ENCODE measurements around the gene GPNMB. TPM values are rescaled to one million over a fixed set of nuclear protein-coding genes. Genes with fewer than 3 reads are reported as not detected.

Gene GPNMB
- total and polyA plus RNA-seq, 2 of the 13 experiments (the other 11 are each of a cell fraction or from before 2014, with no cell fraction given), result 1.1 to 1.6 TPM

DNA sequence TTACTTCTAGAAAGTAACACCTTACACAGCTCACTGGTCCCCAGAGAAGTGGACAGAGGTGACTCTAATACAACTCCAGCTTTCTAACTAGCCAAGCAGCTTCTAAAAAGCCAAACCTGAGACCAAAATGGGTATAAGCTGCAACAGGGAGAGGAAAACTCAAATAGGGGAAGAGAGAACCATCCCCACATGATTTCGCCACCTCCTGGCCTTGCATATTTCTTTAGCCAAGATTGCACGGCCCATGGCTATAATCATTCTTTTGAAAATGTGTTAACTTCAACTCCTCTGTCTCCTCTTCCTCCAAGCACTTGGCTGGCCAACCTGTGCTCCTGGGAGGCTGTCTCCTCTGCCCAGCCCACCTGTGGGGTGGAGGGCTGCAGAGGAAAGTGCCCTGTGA lies 36.1 kb upstream of the GPNMB start:
- no peak for FAIRE-seq
- Histone ChIP-seq H3K27me3 (ENCODE audit: control insufficient read depth in 1 of 2, insufficient read depth in 2 of 2, low read length in 2 of 2) (0 out of 5 replicates have a peak, but pooled peaks cover 0 to 5% of the 10 kb centered on the region in 2 experiments), H2AFZ (ENCODE audit: low read length) (no peak overlapping the region), H3K4me1 (ENCODE audit: insufficient read depth, low read length) (peaks cover 36% of the 10 kb centered on the region), H3K36me3 (replicated peaks in 1 of 2; ENCODE audit: control insufficient read depth in 1 of 2, insufficient read depth in 2 of 2, low read length in 2 of 2) (no peaks in the 10 kb centered on the region), H4K20me1 (ENCODE audit: insufficient read depth, low read length) (no peaks in the 10 kb centered on the region), H3K4me3 (replicated peaks in 1 of 3; ENCODE audit: insufficient read depth in 1 of 3, low read depth in 2 of 3, low read length in 3 of 3) (no peak overlapping the region), H3K9me3 (ENCODE audit: low read length) (no peaks in the 10 kb centered on the region), H3K27ac (ENCODE audit: extremely low read length, insufficient read depth, low read length) (no peak overlapping the region), H3K9ac (ENCODE audit: insufficient read depth, low read depth, low read length) (no peak overlapping the region), H3K79me2 (ENCODE audit: insufficient read depth, low read length) (no peaks in the 10 kb centered on the region), H3K4me2 (ENCODE audit: low read depth, low read length) (no peak overlapping the region)
- BruUV-seq (replicated peaks), result no TSS peak
- intact Hi-C loops (cut with micrococcal nuclease; ENCODE audit: unreplicated experiment) (no loop called here), in situ Hi-C loops (cut with HindIII; ENCODE audit: extremely low pct_ligation_motif_present, low pct_unique_long_range_greater_than_20kb) (no loop called here)
- DNase-seq (ENCODE audit: low spot score), result no peak
- ATAC-seq, result no peak
- CTCF ChIA-PET (ENCODE audit: low intra/inter-chr PET ratio, low total read pairs), result no interaction called here
- POLR2A ChIA-PET, result interaction anchor here (0.7 kb wide), 1 partner anchor 335 kb away, joined by 5 read pairs; no protein-coding TSS in a partner anchor
- WGBS (ENCODE audit: low lambda C conversion rate), result 43% methylated on average over 2 of the region's 2 CpGs
- TF ChIP-seq, protein P1, sequence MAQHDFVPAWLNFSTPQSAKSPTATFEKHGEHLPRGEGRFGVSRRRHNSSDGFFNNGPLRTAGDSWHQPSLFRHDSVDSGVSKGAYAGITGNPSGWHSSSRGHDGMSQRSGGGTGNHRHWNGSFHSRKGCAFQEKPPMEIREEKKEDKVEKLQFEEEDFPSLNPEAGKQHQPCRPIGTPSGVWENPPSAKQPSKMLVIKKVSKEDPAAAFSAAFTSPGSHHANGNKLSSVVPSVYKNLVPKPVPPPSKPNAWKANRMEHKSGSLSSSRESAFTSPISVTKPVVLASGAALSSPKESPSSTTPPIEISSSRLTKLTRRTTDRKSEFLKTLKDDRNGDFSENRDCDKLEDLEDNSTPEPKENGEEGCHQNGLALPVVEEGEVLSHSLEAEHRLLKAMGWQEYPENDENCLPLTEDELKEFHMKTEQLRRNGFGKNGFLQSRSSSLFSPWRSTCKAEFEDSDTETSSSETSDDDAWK (CRISPR knock-in tag; IDR thresholded peaks at IDR 0.05), result no peak
- no peak for TF ChIP-seq FOXO1 (CRISPR knock-in tag; IDR thresholded peaks at IDR 0.05)
- TF ChIP-seq HOXD1 (CRISPR knock-in tag; IDR thresholded peaks at IDR 0.05), result no peak
- peak; percentile 67; the same call in 1 of the 2 replicates for TF ChIP-seq RBAK (CRISPR knock-in tag; IDR thresholded peaks at IDR 0.05)

- 60% methylated on average over 11 of the region's 11 CpGs for whole genome bisulfite sequencing (ENCODE audit: low lambda C conversion rate)
- H3K9ac ChIP-seq (ENCODE audit: insufficient read depth, low read depth, low read length), result no peak overlapping the region
- POLR2A ChIA-PET, result no interaction called here
- H3K27ac ChIP-seq (ENCODE audit: extremely low read length, insufficient read depth, low read length), result no peak overlapping the region
- in situ Hi-C loops (cut with HindIII; ENCODE audit: extremely low pct_ligation_motif_present, low pct_unique_long_range_greater_than_20kb) (no loop called here), intact Hi-C loops (cut with micrococcal nuclease; ENCODE audit: unreplicated experiment) (no loop called here)
- ATAC-seq, result peak; percentile 36
- CTCF ChIA-PET (ENCODE audit: low intra/inter-chr PET ratio, low total read pairs), result no interaction called here
- no peaks in the 10 kb centered on the region for H3K36me3 ChIP-seq (replicated peaks in 1 of 2; ENCODE audit: control insufficient read depth in 1 of 2, insufficient read depth in 2 of 2, low read length in 2 of 2)
- no peaks in the 10 kb centered on the region for H3K79me2 ChIP-seq (ENCODE audit: insufficient read depth, low read length)
- no peak for DNase-seq (ENCODE audit: low spot score)
- FAIRE-seq, result no peak
- TF ChIP-seq GABPA (IDR thresholded peaks at IDR 0.05; ENCODE audit: low read depth, low read length) (no peak), GABPA (CRISPR knock-in tag; IDR thresholded peaks at IDR 0.05; ENCODE audit: low read depth) (no peak), RFXAP (CRISPR knock-in tag; IDR thresholded peaks at IDR 0.05; ENCODE audit: borderline replicate concordance) (no peak), GABPB1 (CRISPR knock-in tag; IDR thresholded peaks at IDR 0.05) (no peak; the same call in 1 of the 2 replicates), NR3C1 (CRISPR knock-in tag; IDR thresholded peaks at IDR 0.05) (no peak), SMC3 (IDR thresholded peaks at IDR 0.05; ENCODE audit: low read length) (no peak), ZNF143 (CRISPR knock-in tag; IDR thresholded peaks at IDR 0.05) (peak; percentile 80), ZNF121 (CRISPR knock-in tag; IDR thresholded peaks at IDR 0.05) (no peak), CENPT (CRISPR knock-in tag; IDR thresholded peaks at IDR 0.05; ENCODE audit: low read depth) (no peak), THAP11 (CRISPR knock-in tag; IDR thresholded peaks at IDR 0.05) (peak; percentile 88), KDM5A (IDR thresholded peaks at IDR 0.05; ENCODE audit: borderline replicate concordance, low read length) (no peak)
- TF ChIP-seq, protein P2, sequence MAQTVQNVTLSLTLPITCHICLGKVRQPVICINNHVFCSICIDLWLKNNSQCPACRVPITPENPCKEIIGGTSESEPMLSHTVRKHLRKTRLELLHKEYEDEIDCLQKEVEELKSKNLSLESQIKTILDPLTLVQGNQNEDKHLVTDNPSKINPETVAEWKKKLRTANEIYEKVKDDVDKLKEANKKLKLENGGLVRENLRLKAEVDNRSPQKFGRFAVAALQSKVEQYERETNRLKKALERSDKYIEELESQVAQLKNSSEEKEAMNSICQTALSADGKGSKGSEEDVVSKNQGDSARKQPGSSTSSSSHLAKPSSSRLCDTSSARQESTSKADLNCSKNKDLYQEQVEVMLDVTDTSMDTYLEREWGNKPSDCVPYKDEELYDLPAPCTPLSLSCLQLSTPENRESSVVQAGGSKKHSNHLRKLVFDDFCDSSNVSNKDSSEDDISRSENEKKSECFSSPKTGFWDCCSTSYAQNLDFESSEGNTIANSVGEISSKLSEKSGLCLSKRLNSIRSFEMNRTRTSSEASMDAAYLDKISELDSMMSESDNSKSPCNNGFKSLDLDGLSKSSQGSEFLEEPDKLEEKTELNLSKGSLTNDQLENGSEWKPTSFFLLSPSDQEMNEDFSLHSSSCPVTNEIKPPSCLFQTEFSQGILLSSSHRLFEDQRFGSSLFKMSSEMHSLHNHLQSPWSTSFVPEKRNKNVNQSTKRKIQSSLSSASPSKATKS (CRISPR knock-in tag; IDR thresholded peaks at IDR 0.05), result no peak
- BruUV-seq (replicated peaks), result no TSS peak
- no peak overlapping the region for H2AFZ ChIP-seq (ENCODE audit: low read length)
- no peaks in the 10 kb centered on the region for H3K9me3 ChIP-seq (ENCODE audit: low read length)
- no peaks in the 10 kb centered on the region for H4K20me1 ChIP-seq (ENCODE audit: insufficient read depth, low read length)
- H3K4me1 ChIP-seq (ENCODE audit: insufficient read depth, low read length), result peaks cover 33% of the 10 kb centered on the region
- 0 out of 5 replicates have a peak, but pooled peaks cover 0 to 5% of the 10 kb centered on the region in 2 experiments for H3K27me3 ChIP-seq (ENCODE audit: control insufficient read depth in 1 of 2, insufficient read depth in 2 of 2, low read length in 2 of 2)
- no peak overlapping the region for H3K4me3 ChIP-seq (replicated peaks in 1 of 3; ENCODE audit: insufficient read depth in 1 of 3, low read depth in 2 of 3, low read length in 3 of 3)
- peak overlapping the region; percentile 32; the same call in 1 of the 2 replicates for H3K4me2 ChIP-seq (ENCODE audit: low read depth, low read length)
Measured at GRCh38 chr7:23211589-23211988, 35.0 kb upstream of the GPNMB start.

All from HepG2 (cell line).